ENCODE results near the gene TMEM181. TPM values are rescaled to one million over a fixed set of nuclear protein-coding genes. Genes with fewer than 3 reads are reported as not detected.

The TMEM181 gene
- total and polyA plus RNA-seq, 2 of the 13 experiments (the other 11 are each of a cell fraction or from before 2014, with no cell fraction given), result 59.1 to 108 TPM

- in situ Hi-C loops (cut with HindIII; ENCODE audit: extremely low pct_ligation_motif_present, low pct_unique_long_range_greater_than_20kb), result no loop called here
- H3K9me3 ChIP-seq (ENCODE audit: low read length), result no peaks in the 10 kb centered on the region
- H3K36me3 ChIP-seq (replicated peaks in 1 of 2; ENCODE audit: control insufficient read depth in 1 of 2, insufficient read depth in 2 of 2, low read length in 2 of 2), result peaks cover 71 to 99% of the 10 kb centered on the region in 2 experiments
- FAIRE-seq, result no peak
- CTCF ChIA-PET (ENCODE audit: low intra/inter-chr PET ratio, low total read pairs), result no interaction called here
- H3K4me1 ChIP-seq (ENCODE audit: insufficient read depth, low read length), result no peaks in the 10 kb centered on the region
- no peaks in the 10 kb centered on the region for H3K27me3 ChIP-seq (ENCODE audit: control insufficient read depth in 1 of 2, insufficient read depth in 2 of 2, low read length in 2 of 2)
- H3K4me2 ChIP-seq (ENCODE audit: low read depth, low read length), result no peak overlapping the region
- intact Hi-C loops (cut with micrococcal nuclease; ENCODE audit: unreplicated experiment), result no loop called here
- H3K9ac ChIP-seq (ENCODE audit: insufficient read depth, low read depth, low read length), result no peak overlapping the region
- no TSS peak for BruUV-seq (replicated peaks)
- DNase-seq (ENCODE audit: low spot score), result no peak
- peaks cover 41% of the 10 kb centered on the region; the same call in 1 of the 2 replicates for H4K20me1 ChIP-seq (ENCODE audit: insufficient read depth, low read length)
- 97% methylated on average over 11 of the region's 12 CpGs for WGBS (ENCODE audit: low lambda C conversion rate)
- POLR2A ChIA-PET, result no interaction called here
- H3K27ac ChIP-seq (ENCODE audit: extremely low read length, insufficient read depth, low read length), result no peak overlapping the region
- ATAC-seq, result no peak
- TF ChIP-seq ATF7-NPFF (CRISPR knock-in tag; IDR thresholded peaks at IDR 0.05; ENCODE audit: low read depth), result no peak
- TF ChIP-seq ZNF441 (CRISPR knock-in tag; IDR thresholded peaks at IDR 0.05; ENCODE audit: borderline replicate concordance), result no peak
- no peak for TF ChIP-seq ZFAT (CRISPR knock-in tag; conservative IDR thresholded peaks at IDR 0.05)
- no peak for TF ChIP-seq GRHL1 (CRISPR knock-in tag; conservative IDR thresholded peaks at IDR 0.05)
- no peak for TF ChIP-seq RARA (CRISPR knock-in tag; IDR thresholded peaks at IDR 0.05)
- TF ChIP-seq ELF3 (CRISPR knock-in tag; IDR thresholded peaks at IDR 0.05), result no peak
- TF ChIP-seq MYPOP (CRISPR knock-in tag; IDR thresholded peaks at IDR 0.05), result no peak
- no peak for TF ChIP-seq GPN1 (CRISPR knock-in tag; IDR thresholded peaks at IDR 0.05; ENCODE audit: borderline replicate concordance)
- no peak for TF ChIP-seq ARID2 (CRISPR knock-in tag; IDR thresholded peaks at IDR 0.05; ENCODE audit: borderline replicate concordance)
- no peak for TF ChIP-seq TEAD2 (CRISPR knock-in tag; IDR thresholded peaks at IDR 0.05)
- no peak for TF ChIP-seq ZNF605 (CRISPR knock-in tag; IDR thresholded peaks at IDR 0.05)
- TF ChIP-seq ZNF639 (CRISPR knock-in tag; conservative IDR thresholded peaks at IDR 0.05), result no peak
- TF ChIP-seq ZNF281 (CRISPR knock-in tag; IDR thresholded peaks at IDR 0.05; ENCODE audit: borderline replicate concordance), result no peak
- TF ChIP-seq ZNF75D (CRISPR knock-in tag; IDR thresholded peaks at IDR 0.05; ENCODE audit: borderline replicate concordance), result no peak
- no peak for TF ChIP-seq TFAP4 (IDR thresholded peaks at IDR 0.05; ENCODE audit: borderline replicate concordance, low read depth)
- H3K79me2 ChIP-seq (ENCODE audit: insufficient read depth, low read length), result peaks cover 8% of the 10 kb centered on the region
- H3K4me3 ChIP-seq (replicated peaks in 1 of 3; ENCODE audit: insufficient read depth in 1 of 3, low read depth in 2 of 3, low read length in 3 of 3), result no peak overlapping the region
- no peak overlapping the region for H2AFZ ChIP-seq (ENCODE audit: low read length)
Observed at GRCh38 chr6:158608221-158608620, 48.3 kb downstream of the TMEM181 start.

Data from HepG2 (cell line).